GM19035 (cell line): ENCODE measurements around the gene CTBP1.

Experiments used
- ATAC-seq: cut with Tn5 transposase; IDR thresholded peaks from one replicate; pipeline ENCODE4 v1.9.1; 2021; ENCODE audit not compliant: unreplicated experiment

The CTBP1 gene

GRCh38 chr4:1285151-1285789 lies 36.3 kb upstream of the CTBP1 start:
- ATAC-seq: no peak

GRCh38 chr4:1283711-1284110 lies 34.8 kb upstream of the CTBP1 start:
- ATAC-seq: no peak

GRCh38 chr4:1279253-1279652 lies 30.3 kb upstream of the CTBP1 start:
- no peak for ATAC-seq

- no peak for ATAC-seq
These were observed 29.0 kb upstream of the CTBP1 start for GRCh38 chr4:1277667-1278665.

- no peak for ATAC-seq
These were observed 28.1 kb upstream of the CTBP1 start for GRCh38 chr4:1276984-1277383.

GRCh38 chr4:1274871-1275270 lies 25.9 kb upstream of the CTBP1 start:
- ATAC-seq: no peak

- no peak for ATAC-seq
These were observed 22.8 kb upstream of the CTBP1 start for GRCh38 chr4:1271686-1272085.

GRCh38 chr4:1269209-1269608 lies 20.3 kb upstream of the CTBP1 start:
- ATAC-seq: no peak

- no peak for ATAC-seq
These were observed 18.2 kb upstream of the CTBP1 start for GRCh38 chr4:1266881-1267763.

GRCh38 chr4:1265351-1265750 lies 16.4 kb upstream of the CTBP1 start:
- no peak for ATAC-seq

GRCh38 chr4:1264942-1265341 lies 16.0 kb upstream of the CTBP1 start:
- no peak for ATAC-seq

GRCh38 chr4:1261107-1261928 lies 12.4 kb upstream of the CTBP1 start:
- no peak for ATAC-seq

GRCh38 chr4:1260418-1261106 lies 11.6 kb upstream of the CTBP1 start:
- ATAC-seq: no peak

GRCh38 chr4:1259966-1260365 lies 11.0 kb upstream of the CTBP1 start:
- ATAC-seq: no peak

GRCh38 chr4:1258457-1258856 lies 9.5 kb upstream of the CTBP1 start:
- ATAC-seq: no peak

- ATAC-seq: no peak
These were observed 6.8 kb upstream of the CTBP1 start for GRCh38 chr4:1255699-1256098.

GRCh38 chr4:1255151-1255550 lies 6.2 kb upstream of the CTBP1 start:
- no peak for ATAC-seq

- no peak for ATAC-seq
These were observed 4.9 kb upstream of the CTBP1 start for GRCh38 chr4:1253831-1254230.

- ATAC-seq: no peak
These were observed 4.1 kb upstream of the CTBP1 start for GRCh38 chr4:1252928-1253492.

GRCh38 chr4:1251773-1252066 lies 2.8 kb upstream of the CTBP1 start:
- no peak for ATAC-seq
